Naive B cell (primary cell): ENCODE data around the gene GALT. TPM values are rescaled to one million over a fixed set of nuclear protein-coding genes. Genes with fewer than 3 reads are reported as not detected.

Experiments
- ATAC-seq, 2 donors: fragments of 150-1000 bp; cut with Tn5 transposase; 2 replicates each; pipeline ENCODE4 v1.10.0; 2021; ENCODE audit warnings: low read depth in 2 of 2, mild to moderate bottlenecking in 2 of 2, moderate library complexity in 2 of 2
- DNase-seq: peaks from one replicate; pipeline ENCODE4 v3.0.0; 2022
- H3K27ac Mint-ChIP-seq, 6 donors: one replicate each; pipeline ENCODE4 v1.8.0; 2020 to 2022; ENCODE audit warnings: mild to moderate bottlenecking in 6 of 6, mixed read lengths in 6 of 6, moderate library complexity in 5 of 6, inconsistent platforms in 2 of 6
- H3K27me3 Mint-ChIP-seq, 3 donors: one replicate each; pipeline ENCODE4 v1.8.0; 2021 to 2022; ENCODE audit warnings: mixed read lengths in 3 of 3, mild to moderate bottlenecking in 1 of 3
- H3K36me3 Mint-ChIP-seq, 2 donors: one replicate each; pipeline ENCODE4 v1.8.0; 2020 to 2022; ENCODE audit warnings: mixed read lengths in 2 of 2, inconsistent platforms in 1 of 2, mild to moderate bottlenecking in 1 of 2
- H3K4me1 Mint-ChIP-seq, 3 donors: one replicate each; pipeline ENCODE4 v1.8.0; 2020 to 2022; ENCODE audit warnings: mixed read lengths in 3 of 3, inconsistent platforms in 1 of 3, mild to moderate bottlenecking in 1 of 3, moderate library complexity in 1 of 3
- H3K4me3 Mint-ChIP-seq, 8 donors: one replicate each; pipeline ENCODE4 v1.8.0; 2020 to 2022; ENCODE audit warnings: mild to moderate bottlenecking in 8 of 8, mixed read lengths in 8 of 8, moderate library complexity in 8 of 8, inconsistent platforms in 2 of 8
- H3K9me3 Mint-ChIP-seq, 7 donors: one replicate each; pipeline ENCODE4 v1.8.0; 2020 to 2022; ENCODE audit warnings: mixed read lengths in 7 of 7, mild to moderate bottlenecking in 5 of 7, inconsistent platforms in 2 of 7, moderate library complexity in 1 of 7
- polyA plus RNA-seq, 6 donors: library from polyadenylated mRNA; unstranded; fragments of 300-500 nt; fragmentation: Illumina TruSeq; gene quantifications; one replicate each; pipeline ENCODE4 v1.2.3, GENCODE V29; 2021; ENCODE audit warnings: low read depth in 6 of 6

GALT gene
- polyA plus RNA-seq, 6 donors from 2014 or later = 29.1 to 51.1 (median 36.3) TPM

DNA sequence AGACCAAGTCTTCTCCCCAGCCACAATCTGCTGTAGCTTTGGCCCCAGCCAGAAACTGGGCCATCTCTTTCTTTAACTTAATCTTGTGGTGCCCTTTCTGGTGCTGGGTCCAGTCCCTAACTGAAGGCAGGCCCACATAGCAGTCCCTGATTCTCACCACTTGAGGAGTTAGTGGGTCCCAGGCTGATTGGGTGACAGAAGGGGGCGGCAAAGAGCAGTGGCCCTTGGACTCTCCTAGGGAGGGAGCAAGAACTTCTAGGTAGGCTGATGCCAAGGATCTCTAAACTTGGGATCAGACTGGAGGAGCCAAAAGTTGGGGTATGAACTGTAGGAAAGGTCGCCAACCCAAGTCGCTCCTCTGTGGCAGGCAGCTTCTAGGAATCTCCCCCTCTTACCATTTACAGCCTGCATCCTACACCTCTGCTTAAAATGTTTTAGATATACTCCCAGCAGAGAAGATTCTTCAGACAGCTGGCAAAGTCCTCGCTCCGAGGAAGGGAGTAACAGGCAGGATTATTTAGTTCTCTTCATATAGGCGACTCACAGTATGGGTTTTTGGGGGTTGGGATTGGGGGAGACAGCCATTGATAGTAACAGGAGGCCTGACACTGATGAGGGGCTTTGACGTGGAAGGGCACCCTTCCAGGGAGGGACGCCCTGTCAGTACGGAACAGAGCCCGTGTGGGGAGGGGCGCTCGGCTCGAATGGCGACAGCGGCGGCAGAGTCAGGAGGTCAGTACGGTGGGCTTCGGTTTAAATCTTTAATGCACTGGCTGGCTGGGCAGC is 18.0 kb downstream of the GALT start:
- DNase-seq = peak; percentile 68
- peaks cover 5 to 13% of the 10 kb centered on the region in 2 donors for H3K36me3 Mint-ChIP-seq
- no peaks in the 10 kb centered on the region for H3K27me3 Mint-ChIP-seq
- peak; percentile 48 to 50 for ATAC-seq
- H3K27ac Mint-ChIP-seq = peak overlapping the region; percentile 7 to 95 (median 90)
- H3K4me1 Mint-ChIP-seq = peaks cover 24 to 26% (median 24%) of the 10 kb centered on the region in 3 donors
- peaks cover 5 to 7% (median 5%) of the 10 kb centered on the region in 7 donors for H3K9me3 Mint-ChIP-seq
- H3K4me3 Mint-ChIP-seq = peak overlapping the region; percentile 75 to 94 (median 92)

DNA sequence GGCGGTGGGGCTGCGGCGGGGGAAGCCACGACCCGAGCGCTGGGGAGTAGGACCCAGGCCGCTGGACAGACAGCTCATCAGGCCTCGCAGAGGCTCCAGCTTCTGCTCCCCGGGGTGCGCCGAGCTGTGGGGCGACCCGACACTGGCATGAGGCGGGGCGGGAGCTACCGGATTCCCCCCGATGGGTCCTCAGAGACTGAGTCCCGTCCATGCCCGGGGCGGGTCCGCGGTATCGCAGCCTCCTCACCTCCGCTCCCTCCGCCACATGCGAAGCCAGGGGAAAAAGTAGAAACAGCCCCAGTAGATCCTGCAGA is 18.5 kb downstream of the GALT start:
- Mint-ChIP-seq H3K4me1 (peaks cover 24 to 26% (median 24%) of the 10 kb centered on the region in 3 donors), H3K9me3 (peaks cover 6 to 11% (median 9%) of the 10 kb centered on the region in 7 donors), H3K36me3 (peaks cover 8 to 16% of the 10 kb centered on the region in 2 donors), H3K4me3 (peak overlapping the region; percentile 75 to 96 (median 93)), H3K27me3 (no peaks in the 10 kb centered on the region), H3K27ac (peak overlapping the region in 4 of 6 donors; percentile 90 to 98 (median 94))
- no peak for DNase-seq
- ATAC-seq = peak; percentile 4 to 6

GRCh38 chr9:34665381-34666250 is 19.1 kb downstream of the GALT start:
- ATAC-seq = peak; percentile 76 to 77

DNA sequence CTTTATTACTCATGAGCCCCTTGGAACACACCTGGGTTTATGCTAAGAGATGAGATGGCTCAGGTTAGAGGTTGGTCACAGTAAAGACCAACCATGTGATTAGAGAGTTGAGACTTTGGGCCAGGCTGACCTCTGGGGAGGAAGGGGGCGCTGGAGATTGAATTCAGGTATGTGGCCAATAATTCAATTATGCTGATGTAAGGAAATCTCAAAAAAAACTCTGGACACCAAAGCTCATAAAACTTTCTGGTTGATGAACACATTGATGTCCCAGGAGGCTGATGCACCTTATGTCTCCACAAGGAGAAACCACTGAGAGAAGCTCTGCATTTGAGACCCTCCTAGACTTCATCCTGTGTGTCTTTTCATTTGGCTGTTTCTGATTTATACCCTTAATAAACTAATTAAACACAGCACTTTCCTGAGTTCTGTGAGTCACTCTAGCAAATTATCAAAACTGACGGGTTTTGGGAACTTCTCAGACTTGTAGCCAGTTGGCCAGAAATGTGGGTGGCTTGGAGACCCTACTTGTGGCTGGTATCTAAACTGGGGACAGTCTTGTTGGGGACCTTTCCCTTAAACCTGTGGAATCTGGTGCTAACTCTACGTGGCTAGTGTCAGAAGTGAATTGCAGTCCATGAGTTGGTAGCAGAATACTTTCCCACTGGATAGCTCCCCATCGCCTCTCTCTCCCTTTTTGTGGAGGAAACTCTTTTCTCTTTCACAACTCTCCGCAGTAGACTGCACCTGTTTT is 23.5 kb downstream of the GALT start:
- DNase-seq (no peak), ATAC-seq (no peak)
- Mint-ChIP-seq H3K27ac (no peak overlapping the region), H3K36me3 (peaks cover 10 to 13% of the 10 kb centered on the region in 2 donors), H3K9me3 (peaks cover 9 to 21% (median 14%) of the 10 kb centered on the region in 7 donors), H3K27me3 (no peaks in the 10 kb centered on the region), H3K4me3 (peak overlapping the region in 1 of 8 donors; percentile 41), H3K4me1 (peaks cover 9 to 15% (median 14%) of the 10 kb centered on the region in 3 donors)

More at GRCh38 chr9:34665381-34666250, 19.1 kb downstream of the GALT start:
- H3K27ac Mint-ChIP-seq = peak overlapping the region; percentile 83 to 98 (median 96)
- H3K4me1 Mint-ChIP-seq = peaks cover 21 to 26% (median 22%) of the 10 kb centered on the region in 3 donors
- peaks cover 12 to 13% of the 10 kb centered on the region in 2 donors for H3K36me3 Mint-ChIP-seq
- peak; percentile 79 for DNase-seq
- peaks cover 9 to 17% (median 11%) of the 10 kb centered on the region in 7 donors for H3K9me3 Mint-ChIP-seq
- peak overlapping the region; percentile 75 to 96 (median 93) for H3K4me3 Mint-ChIP-seq
- no peaks in the 10 kb centered on the region for H3K27me3 Mint-ChIP-seq

DNA sequence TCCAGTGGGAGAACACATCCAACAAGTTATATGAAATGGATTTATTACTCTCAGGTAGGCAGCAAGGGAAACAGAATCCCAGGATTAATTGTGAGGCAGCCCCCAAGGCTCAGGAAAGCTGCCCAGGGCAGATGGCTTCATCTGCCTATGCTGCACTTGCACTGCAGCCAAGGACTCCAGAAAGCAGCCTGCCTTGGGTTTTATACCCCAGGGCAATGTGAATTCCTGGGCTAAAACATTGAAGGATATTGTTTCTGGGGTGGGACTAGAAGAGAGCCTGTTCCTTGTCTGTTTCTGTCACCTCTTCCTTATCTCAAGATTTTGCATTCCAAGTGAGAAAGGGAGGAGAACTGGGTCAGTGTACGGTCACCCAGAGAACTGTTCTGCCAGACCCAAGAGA is 24.8 kb downstream of the GALT start:
- no peak for ATAC-seq
- Mint-ChIP-seq H3K36me3 (peaks cover 10 to 13% of the 10 kb centered on the region in 2 donors), H3K4me3 (no peak overlapping the region), H3K27me3 (no peaks in the 10 kb centered on the region), H3K4me1 (peaks cover 0 to 7% (median 6%) of the 10 kb centered on the region in 3 donors), H3K27ac (no peak overlapping the region), H3K9me3 (peaks cover 9 to 21% (median 14%) of the 10 kb centered on the region in 7 donors)
- no peak for DNase-seq

DNA sequence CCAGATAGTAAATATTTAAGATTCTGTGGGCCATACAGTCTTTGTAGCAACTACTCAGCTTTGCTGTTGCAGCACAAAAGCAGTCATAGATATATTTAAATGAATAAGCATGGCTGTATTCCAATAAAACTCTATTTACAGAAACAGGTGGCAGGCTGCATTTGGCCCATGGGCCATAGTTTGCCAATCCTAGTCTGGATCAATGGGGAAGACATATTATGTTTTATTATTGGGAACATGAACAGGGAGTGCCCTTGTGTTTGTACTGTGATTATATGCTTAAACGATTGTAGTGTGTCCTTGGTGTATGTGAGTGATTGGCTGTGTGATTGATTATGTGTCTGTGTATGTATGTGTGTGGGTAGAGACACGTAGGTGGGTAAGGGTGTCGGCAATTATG is 28.0 kb downstream of the GALT start:
- DNase-seq (no peak), ATAC-seq (no peak)
- peaks cover 3 to 16% (median 9%) of the 10 kb centered on the region in 7 donors for H3K9me3 Mint-ChIP-seq
- peaks cover 3 to 9% of the 10 kb centered on the region in 2 donors for H3K36me3 Mint-ChIP-seq
- no peaks in the 10 kb centered on the region for H3K27me3 Mint-ChIP-seq
- H3K4me1 Mint-ChIP-seq = peaks cover 0 to 4% (median 0%) of the 10 kb centered on the region in 3 donors
- H3K4me3 Mint-ChIP-seq = no peak overlapping the region
- H3K27ac Mint-ChIP-seq = peak overlapping the region in 1 of 6 donors; percentile 13

DNA sequence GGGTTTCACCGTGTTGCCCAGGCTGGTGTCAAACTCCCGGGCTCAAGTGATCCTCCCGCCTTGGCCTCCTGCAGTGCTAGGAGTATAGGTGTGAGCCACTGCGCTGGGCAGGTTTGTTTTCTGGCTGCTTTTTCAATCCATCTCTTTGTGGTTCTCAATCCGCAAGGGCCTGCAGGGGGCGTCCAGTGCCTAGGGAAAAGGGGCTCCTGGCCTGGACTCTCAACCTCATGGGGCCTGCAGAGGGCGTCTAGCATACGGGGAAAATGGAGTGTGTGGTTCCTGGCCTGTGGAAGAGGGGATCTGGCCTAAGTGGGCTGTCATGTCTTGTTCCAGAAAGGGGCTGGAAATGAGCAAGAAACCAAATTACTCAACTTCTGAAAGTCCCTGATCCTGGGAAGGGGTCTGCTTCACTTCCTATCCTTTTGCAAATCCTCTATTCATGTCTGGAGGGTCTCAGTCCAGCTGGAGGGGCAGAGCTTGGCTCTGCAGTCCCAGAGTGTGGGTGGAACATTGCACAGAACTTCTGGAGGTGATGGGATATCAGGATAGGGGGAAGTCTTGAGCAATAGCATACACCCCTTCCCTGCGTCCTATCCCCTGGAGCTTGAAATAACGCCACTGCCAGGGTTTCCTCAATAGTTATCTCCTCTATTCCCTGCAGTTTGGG is 28.7 kb downstream of the GALT start:
- H3K27ac Mint-ChIP-seq = peak overlapping the region in 2 of 6 donors; percentile 7 to 10
- H3K36me3 Mint-ChIP-seq = peaks cover 0 to 5% of the 10 kb centered on the region in 2 donors

DNA sequence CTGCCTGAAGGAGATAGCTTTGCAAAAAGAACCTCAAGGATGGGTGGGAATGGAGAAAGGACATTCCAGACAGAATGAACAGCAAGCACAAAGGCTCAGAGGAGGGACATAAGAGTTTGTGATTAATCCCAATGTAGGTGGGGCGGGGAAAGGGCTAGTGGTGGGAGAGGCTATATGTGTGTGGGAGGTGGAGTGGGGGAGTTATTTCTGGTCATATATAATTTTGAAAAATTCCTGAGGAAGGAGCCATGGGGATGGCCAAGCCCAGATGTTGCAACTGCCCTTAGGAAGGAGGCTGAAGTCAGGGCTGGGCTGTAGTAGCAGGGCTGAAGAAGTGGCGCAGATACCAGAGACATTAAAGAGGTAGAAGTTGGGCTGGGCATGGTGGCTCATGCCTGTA is 29.4 kb downstream of the GALT start:
- H3K27me3 Mint-ChIP-seq = no peaks in the 10 kb centered on the region
- no peak for ATAC-seq

More for the DNA sequence above, 28.7 kb downstream of the GALT start:
- no peak overlapping the region for H3K4me3 Mint-ChIP-seq
- peak; percentile 20 for DNase-seq
- peaks cover 0 to 9% (median 4%) of the 10 kb centered on the region in 7 donors for H3K9me3 Mint-ChIP-seq
- H3K27me3 Mint-ChIP-seq = no peaks in the 10 kb centered on the region
- H3K4me1 Mint-ChIP-seq = peaks cover 0 to 4% (median 0%) of the 10 kb centered on the region in 3 donors
- ATAC-seq = peak; percentile 42 to 55

DNA sequence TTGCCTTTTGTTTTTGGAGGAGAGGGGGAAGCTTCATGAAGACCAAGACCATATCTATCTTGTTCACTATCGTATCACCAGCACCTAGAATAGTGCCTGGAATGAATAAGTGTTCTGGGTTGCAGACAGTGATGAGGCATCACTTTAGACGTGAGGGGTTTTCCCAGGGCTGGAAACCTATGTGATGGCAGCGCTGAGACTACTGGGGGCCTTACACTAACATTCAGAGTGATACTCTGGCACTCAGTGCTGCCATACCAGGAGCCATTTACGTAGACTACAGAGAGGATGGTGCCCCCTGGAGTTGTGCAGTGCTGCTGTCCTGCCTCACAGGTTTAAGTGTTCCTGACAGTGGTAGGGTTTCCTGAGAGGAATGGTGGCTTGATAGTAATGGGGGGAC is 37.7 kb downstream of the GALT start:
- Mint-ChIP-seq H3K4me1 (peaks cover 0 to 4% (median 0%) of the 10 kb centered on the region in 3 donors), H3K27ac (no peak overlapping the region), H3K4me3 (no peak overlapping the region), H3K9me3 (no peaks in the 10 kb centered on the region), H3K27me3 (peaks cover 5 to 15% (median 7%) of the 10 kb centered on the region in 3 donors), H3K36me3 (no peaks in the 10 kb centered on the region)
- DNase-seq (no peak), ATAC-seq (no peak)

More for the DNA sequence above, 29.4 kb downstream of the GALT start:
- H3K4me1 Mint-ChIP-seq = peaks cover 0 to 4% (median 0%) of the 10 kb centered on the region in 3 donors
- no peak for DNase-seq
- H3K4me3 Mint-ChIP-seq = peak overlapping the region in 1 of 8 donors; percentile 9
- H3K27ac Mint-ChIP-seq = no peak overlapping the region
- peaks cover 0 to 4% (median 0%) of the 10 kb centered on the region in 7 donors for H3K9me3 Mint-ChIP-seq
- H3K36me3 Mint-ChIP-seq = no peaks in the 10 kb centered on the region

DNA sequence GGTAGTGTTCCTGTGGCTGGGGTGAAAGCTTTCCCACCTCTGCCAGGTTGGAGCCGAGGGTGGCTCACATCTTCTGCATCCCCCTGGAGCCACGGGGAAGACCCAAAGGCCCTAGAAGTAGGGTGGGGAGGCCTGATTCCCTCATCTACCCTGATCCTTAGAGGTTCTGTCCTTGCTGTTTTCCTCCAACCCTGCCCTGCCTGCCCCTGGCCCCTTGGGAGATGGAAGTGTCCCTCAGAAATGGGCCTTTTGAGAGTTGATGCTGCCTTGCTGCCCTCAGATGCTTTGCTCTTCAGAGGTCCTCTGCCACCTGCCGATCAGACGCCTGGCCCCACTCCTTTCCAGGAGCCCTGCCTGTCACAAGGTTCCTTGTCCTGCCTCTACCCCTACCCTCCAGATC is 38.3 kb downstream of the GALT start:
- peak overlapping the region in 1 of 6 donors; percentile 61 for H3K27ac Mint-ChIP-seq
- ATAC-seq (no peak), DNase-seq (no peak)
- H3K36me3 Mint-ChIP-seq = no peaks in the 10 kb centered on the region
- H3K4me3 Mint-ChIP-seq = no peak overlapping the region
- H3K27me3 Mint-ChIP-seq = peaks cover 8 to 21% (median 12%) of the 10 kb centered on the region in 3 donors
- H3K9me3 Mint-ChIP-seq = no peaks in the 10 kb centered on the region
- peaks cover 0 to 4% (median 0%) of the 10 kb centered on the region in 3 donors for H3K4me1 Mint-ChIP-seq

- Mint-ChIP-seq H3K27ac (no peak overlapping the region), H3K4me3 (no peak overlapping the region), H3K9me3 (no peaks in the 10 kb centered on the region), H3K36me3 (no peaks in the 10 kb centered on the region), H3K27me3 (peaks cover 9 to 27% (median 16%) of the 10 kb centered on the region in 3 donors), H3K4me1 (peaks cover 0 to 4% (median 0%) of the 10 kb centered on the region in 3 donors)
- DNase-seq (no peak), ATAC-seq (no peak)
These were observed 39.1 kb downstream of the GALT start for GRCh38 chr9:34685591-34685990.

GRCh38 chr9:34686231-34686630 is 39.8 kb downstream of the GALT start:
- H3K4me1 Mint-ChIP-seq = peaks cover 0 to 4% (median 0%) of the 10 kb centered on the region in 3 donors
- H3K9me3 Mint-ChIP-seq = no peaks in the 10 kb centered on the region
- H3K27me3 Mint-ChIP-seq = peaks cover 9 to 27% (median 16%) of the 10 kb centered on the region in 3 donors
- H3K27ac Mint-ChIP-seq = peak overlapping the region in 1 of 6 donors; percentile 15
- DNase-seq (no peak), ATAC-seq (no peak)
- no peaks in the 10 kb centered on the region for H3K36me3 Mint-ChIP-seq
- no peak overlapping the region for H3K4me3 Mint-ChIP-seq
